IPS-NIHi7 (cell line): ENCODE data around the gene RGS2.

ENCODE experiments used
- DNase-seq: peaks from one replicate; pipeline ENCODE4 v3.0.0; 2012; ENCODE audit warnings: mixed read lengths; ENCODE audit errors: extremely low spot score

The RGS2 gene

DNA sequence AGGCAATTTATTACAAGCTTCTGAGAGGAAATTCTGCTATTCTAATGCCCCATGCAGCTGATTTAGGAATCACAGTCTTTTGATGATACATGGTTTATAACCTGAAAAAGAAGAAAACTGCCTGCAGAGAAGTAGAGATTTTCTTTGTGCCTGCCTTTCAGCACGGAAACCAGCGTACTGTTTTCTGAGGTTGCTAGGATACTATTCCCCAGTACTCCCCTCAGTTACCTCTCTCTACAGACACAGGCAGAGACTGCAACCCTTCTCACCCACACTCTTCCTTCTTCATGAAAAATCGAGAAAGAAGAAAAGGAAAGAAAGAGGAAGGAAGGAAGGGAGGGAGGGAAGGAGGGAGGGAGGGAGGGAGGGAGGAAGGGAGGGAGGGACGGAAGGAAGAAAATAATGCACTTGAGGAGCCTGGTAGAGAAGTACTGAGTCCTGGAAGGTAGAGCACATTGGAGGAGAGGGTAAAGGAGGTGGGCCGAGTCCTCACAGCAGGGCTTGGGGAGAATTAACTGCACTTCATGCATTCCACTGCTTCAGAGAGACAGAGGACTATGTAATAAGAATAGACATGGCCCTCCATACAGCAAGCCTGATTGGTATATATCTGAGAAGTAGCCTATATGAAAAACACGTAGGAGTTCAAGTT, 21.9 kb downstream of the RGS2 start:
- DNase-seq: no peak

GRCh38 chr1:192831706-192832355, 23.0 kb downstream of the RGS2 start:
- no peak for DNase-seq

- DNase-seq: no peak
Observed at GRCh38 chr1:192832492-192832891, 23.7 kb downstream of the RGS2 start.

GRCh38 chr1:192835116-192835515, 26.3 kb downstream of the RGS2 start:
- DNase-seq: no peak

DNA sequence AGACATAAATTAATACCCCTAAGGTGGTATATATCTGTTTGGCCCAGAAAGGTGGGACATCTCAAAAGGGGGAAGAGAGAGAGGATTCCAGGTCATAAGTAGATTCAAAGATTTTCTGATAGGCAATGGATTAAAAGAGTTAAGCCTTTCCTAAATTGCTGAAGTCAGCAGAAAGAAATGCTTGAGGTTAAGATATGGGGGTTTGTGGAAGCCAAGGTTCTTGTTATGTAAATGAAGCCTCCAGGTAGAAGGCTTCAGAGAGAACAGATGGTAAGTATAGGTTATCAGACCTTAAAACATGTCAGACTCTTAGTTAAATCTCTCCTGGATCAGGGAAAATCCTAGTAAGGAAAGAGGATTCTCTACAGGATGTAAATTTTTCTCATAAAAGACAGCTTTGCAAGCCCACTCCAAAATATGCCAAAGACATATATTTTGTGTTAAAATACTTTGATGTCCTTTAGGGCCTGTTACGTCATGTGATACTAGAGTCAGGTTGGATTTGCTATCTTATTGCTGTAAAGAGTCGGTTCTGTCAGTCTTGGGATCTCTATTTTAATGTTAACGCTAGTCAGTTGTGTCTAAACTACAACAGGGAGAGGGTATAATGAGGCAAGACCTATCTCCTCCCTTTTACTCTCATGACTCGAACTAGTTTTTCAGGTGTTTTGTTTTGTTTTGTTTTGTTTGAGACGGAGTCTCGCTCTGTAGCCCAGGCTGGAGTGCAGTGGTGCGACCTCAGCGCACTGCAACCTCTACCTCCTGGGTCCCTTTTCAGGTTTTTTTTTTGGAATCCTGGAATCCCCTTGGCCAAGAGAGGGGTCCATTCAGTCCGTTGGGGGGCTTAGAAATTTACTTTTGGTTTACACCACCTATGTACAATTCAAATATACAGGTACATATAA, 30.6 kb downstream of the RGS2 start:
- DNase-seq: no peak

- no peak for DNase-seq
Observed at GRCh38 chr1:192844360-192844759, 35.5 kb downstream of the RGS2 start.

DNA sequence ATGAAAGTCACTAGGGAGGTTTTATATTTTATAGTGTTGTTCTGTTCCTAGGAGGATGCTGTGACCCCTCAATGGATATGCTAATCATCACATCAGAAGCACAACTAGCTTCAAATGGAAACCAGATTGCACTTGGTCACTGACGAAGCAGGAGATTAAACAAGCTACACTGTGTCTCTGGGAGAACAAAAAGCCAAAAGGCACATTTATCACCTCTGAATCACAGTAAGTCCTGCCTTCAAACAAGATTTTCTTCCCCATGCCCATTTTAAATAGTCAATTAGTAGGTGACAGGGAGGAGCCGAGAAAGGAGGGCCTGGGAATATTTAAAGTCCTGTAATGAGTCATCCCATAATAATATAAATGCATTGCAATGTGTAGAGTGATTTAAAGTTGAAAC, 38.1 kb downstream of the RGS2 start:
- no peak for DNase-seq

GRCh38 chr1:192849011-192849410, 40.2 kb downstream of the RGS2 start:
- no peak for DNase-seq

DNA sequence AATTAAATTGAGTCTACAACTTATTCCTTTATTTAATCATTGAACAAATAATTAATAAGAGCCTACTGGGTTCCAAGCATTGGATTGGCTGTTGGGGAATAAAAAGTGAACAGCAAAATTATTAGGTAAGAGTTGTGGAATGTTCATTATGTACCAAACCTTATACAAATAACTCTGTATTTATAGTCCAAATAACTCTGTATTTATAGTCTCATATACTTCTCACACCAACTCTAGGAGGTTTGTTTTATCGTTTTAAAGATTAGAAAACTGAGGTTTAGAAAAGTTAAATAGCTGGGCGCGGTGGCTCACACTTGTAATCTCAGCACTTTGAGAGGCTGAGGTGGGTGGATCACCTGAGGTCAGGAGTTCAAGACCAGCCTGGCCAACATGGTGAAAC, 40.6 kb downstream of the RGS2 start:
- no peak for DNase-seq

- no peak for DNase-seq
Observed at GRCh38 chr1:192852001-192852947, 43.4 kb downstream of the RGS2 start.

DNA sequence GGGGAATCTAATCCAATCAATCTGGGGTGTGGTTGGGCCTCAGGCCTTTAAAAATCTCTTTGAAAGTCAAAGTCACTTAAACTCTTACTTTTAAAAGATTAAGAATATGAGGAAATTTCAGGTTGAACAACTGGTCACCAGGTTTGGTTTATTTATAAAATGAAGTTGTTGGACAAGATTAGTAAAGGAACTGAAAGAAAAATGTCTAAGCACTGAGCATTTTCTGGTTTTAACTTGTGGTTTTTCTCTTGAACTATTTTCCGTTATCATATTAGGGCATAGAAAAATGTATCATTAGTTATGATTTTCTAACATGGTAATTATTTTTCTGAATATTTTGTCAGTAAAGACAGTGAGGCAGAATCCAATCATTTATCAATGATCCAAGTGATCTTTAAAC, 49.6 kb downstream of the RGS2 start:
- no peak for DNase-seq

DNA sequence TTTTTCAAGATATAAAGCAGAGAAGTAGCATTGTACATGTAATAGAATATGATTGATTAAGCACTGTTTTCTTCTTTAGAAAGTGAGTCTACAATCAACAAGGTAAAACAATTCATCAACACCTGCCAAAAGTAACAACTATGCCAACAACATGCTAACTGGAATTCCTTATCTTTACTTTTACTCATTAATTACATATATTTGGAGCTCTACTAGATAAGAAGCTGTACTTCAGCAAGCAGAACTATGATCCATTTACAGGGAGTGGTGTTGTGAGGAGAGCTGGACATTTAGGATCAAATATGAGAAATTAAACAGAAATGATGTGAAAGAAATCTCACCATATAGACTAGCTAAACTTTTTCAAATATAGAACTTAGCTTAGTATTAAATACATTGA, 51.0 kb downstream of the RGS2 start:
- no peak for DNase-seq

DNA sequence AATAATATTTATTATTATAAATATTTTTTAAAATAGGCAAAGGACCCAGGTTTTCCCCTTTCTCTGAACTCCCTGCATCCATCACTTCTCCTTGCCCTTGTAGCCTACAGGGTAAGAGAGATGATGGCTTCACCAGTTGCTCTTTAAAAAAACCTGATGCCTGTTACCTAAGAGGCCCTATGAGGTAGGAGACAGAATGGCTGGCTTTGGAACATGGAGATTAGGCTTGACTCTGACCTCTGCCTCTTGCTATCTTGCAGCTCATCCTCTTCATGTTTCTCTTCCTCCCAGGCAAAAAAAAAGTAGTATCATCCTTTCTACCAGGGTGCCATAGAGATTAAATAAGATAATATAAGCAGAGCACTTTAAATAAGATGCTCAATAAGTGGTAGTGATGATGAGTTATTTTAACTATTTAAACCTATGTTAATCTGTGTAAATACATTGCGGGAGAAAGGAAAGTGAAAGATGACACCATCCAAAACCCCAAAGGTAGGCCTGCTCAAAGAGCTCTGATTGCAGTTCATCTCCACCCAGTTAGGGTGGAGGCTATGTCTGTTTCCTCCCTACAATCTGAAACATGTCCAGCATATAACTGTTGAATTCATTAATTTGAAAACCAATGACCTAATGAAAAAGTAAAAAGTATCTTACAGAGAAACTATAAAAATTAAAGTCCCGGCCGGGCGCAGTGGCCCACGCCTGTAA, 51.8 kb downstream of the RGS2 start:
- DNase-seq: peak; percentile 14

- no peak for DNase-seq
Observed at GRCh38 chr1:192861860-192862259, 53.0 kb downstream of the RGS2 start.
